ENCODE data around the gene SINHCAF. TPM values are rescaled to one million over a fixed set of nuclear protein-coding genes. Genes with fewer than 3 reads are reported as not detected.

Gene SINHCAF
- total and polyA plus RNA-seq, 9 donors = 20.8 to 48.9 (median 32.5) TPM

GRCh38 chr12:31235868-31236395, 90.0 kb downstream of the SINHCAF start:
- peaks cover 43% of the 10 kb centered on the region for H3K4me1 ChIP-seq (ENCODE audit: control insufficient read depth, insufficient read depth, low read length)
- H3K36me3 ChIP-seq (ENCODE audit: control insufficient read depth, insufficient read depth, low read length) = no peaks in the 10 kb centered on the region
- H3K4me3 ChIP-seq (ENCODE audit: low read length) = no peak overlapping the region
- H3K27me3 ChIP-seq (ENCODE audit: control insufficient read depth, insufficient read depth, low read length) = peaks cover 14% of the 10 kb centered on the region
- no peak for DNase-seq
- WGBS (ENCODE audit: insufficient coverage) = 75% methylated on average over 8 of the region's 9 CpGs
- H3K9me3 ChIP-seq (replicated peaks; ENCODE audit: control insufficient read depth, low read depth, low read length) = no peaks in the 10 kb centered on the region
- H3K27ac ChIP-seq (ENCODE audit: low read length) = no peak overlapping the region

- 25% methylated on average over 10 of the region's 12 CpGs for WGBS (ENCODE audit: insufficient coverage)
- DNase-seq = peak; percentile 89
- Histone ChIP-seq H3K9me3 (replicated peaks; ENCODE audit: control insufficient read depth, low read depth, low read length) (no peaks in the 10 kb centered on the region), H3K27me3 (ENCODE audit: control insufficient read depth, insufficient read depth, low read length) (peaks cover 14% of the 10 kb centered on the region), H3K27ac (ENCODE audit: low read length) (peak overlapping the region; percentile 84), H3K36me3 (ENCODE audit: control insufficient read depth, insufficient read depth, low read length) (no peaks in the 10 kb centered on the region), H3K4me1 (ENCODE audit: control insufficient read depth, insufficient read depth, low read length) (peaks cover 47% of the 10 kb centered on the region), H3K4me3 (ENCODE audit: low read length) (no peak overlapping the region)
Measured at GRCh38 chr12:31234955-31235867, 90.7 kb downstream of the SINHCAF start.

DNA sequence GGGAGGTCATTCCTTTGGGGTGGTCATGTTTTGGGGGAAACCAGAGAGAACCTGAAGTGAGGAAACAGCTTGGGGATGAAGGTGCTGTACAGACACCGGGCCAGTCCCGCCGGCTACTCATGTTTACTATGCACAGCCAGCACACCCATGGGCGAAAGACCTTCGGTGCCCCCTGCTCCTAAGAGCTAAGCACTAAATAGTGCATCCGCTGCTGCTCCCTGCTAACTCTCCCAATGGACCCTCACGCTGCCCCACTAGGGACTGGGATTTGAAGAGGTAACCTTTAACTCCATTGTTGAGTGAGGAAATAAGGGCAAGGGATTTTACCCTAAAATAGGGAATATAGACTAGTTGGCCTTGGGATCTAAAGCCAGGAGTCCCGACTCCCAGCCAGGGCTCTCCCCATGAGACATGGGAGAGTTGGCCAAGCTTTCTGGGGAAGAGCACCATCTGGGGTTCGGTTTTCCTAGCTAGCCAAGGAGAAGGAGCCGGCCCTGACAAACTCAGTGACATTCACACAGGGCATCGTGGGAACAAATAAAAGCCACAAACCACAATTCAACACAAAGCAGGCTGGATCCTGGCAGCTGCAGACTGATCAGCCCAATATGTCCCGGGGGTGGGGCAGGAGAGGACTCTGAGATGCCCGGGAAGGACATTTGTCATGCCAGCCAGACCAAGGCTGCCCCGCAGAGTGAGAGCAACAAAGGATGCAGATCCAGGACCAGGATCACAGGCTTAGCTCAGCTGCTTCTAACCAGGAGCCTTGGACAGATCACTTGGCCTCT, 91.7 kb downstream of the SINHCAF start:
- H3K4me1 ChIP-seq (ENCODE audit: control insufficient read depth, insufficient read depth, low read length) = peaks cover 52% of the 10 kb centered on the region
- H3K36me3 ChIP-seq (ENCODE audit: control insufficient read depth, insufficient read depth, low read length) = no peaks in the 10 kb centered on the region
- peak; percentile 60 for DNase-seq
- H3K4me3 ChIP-seq (ENCODE audit: low read length) = no peak overlapping the region
- H3K27me3 ChIP-seq (ENCODE audit: control insufficient read depth, insufficient read depth, low read length) = peaks cover 14% of the 10 kb centered on the region
- 59% methylated on average over 8 of the region's 14 CpGs for WGBS (ENCODE audit: insufficient coverage)
- H3K9me3 ChIP-seq (replicated peaks; ENCODE audit: control insufficient read depth, low read depth, low read length) = no peaks in the 10 kb centered on the region
- H3K27ac ChIP-seq (ENCODE audit: low read length) = peak overlapping the region; percentile 84

GRCh38 chr12:31233061-31233730, 92.8 kb downstream of the SINHCAF start:
- H3K4me3 ChIP-seq (ENCODE audit: low read length) = no peak overlapping the region
- WGBS (ENCODE audit: insufficient coverage) = 58% methylated on average over 5 of the region's 5 CpGs
- peaks cover 14% of the 10 kb centered on the region for H3K27me3 ChIP-seq (ENCODE audit: control insufficient read depth, insufficient read depth, low read length)
- no peaks in the 10 kb centered on the region for H3K36me3 ChIP-seq (ENCODE audit: control insufficient read depth, insufficient read depth, low read length)
- peaks cover 62% of the 10 kb centered on the region for H3K4me1 ChIP-seq (ENCODE audit: control insufficient read depth, insufficient read depth, low read length)
- no peak for DNase-seq
- H3K9me3 ChIP-seq (replicated peaks; ENCODE audit: control insufficient read depth, low read depth, low read length) = no peaks in the 10 kb centered on the region
- H3K27ac ChIP-seq (ENCODE audit: low read length) = no peak overlapping the region

DNA sequence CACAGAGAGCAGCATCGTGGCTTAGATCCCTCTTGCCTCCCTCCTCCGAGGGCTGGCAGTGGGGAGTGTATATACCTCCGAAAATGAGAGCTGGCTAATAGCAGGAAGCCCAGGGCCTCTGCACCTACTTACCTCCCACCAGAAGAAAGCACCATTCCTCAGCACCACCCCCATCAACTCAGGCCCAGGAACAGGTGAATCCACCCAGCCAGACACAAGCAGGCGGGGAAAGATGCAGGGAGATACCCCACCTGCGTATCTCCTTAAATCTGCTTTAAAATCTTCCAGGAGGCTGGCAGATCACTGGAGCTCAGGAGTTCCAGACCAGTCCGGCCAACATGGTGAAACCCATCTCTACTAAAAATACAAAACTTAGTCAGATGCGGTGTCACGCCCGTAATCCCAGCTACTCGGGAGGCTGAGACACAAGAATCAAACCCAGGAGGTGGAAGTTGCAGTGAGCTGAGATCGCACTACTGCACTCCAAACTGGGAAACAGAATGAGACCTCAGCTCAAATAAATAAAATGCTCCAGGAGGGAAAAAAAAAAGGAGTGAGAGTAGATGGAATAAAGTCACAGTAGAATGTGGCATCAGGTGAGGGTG, 93.5 kb downstream of the SINHCAF start:
- Histone ChIP-seq H3K27ac (ENCODE audit: low read length) (no peak overlapping the region), H3K36me3 (ENCODE audit: control insufficient read depth, insufficient read depth, low read length) (no peaks in the 10 kb centered on the region), H3K4me3 (ENCODE audit: low read length) (no peak overlapping the region), H3K9me3 (replicated peaks; ENCODE audit: control insufficient read depth, low read depth, low read length) (no peaks in the 10 kb centered on the region), H3K27me3 (ENCODE audit: control insufficient read depth, insufficient read depth, low read length) (peaks cover 14% of the 10 kb centered on the region), H3K4me1 (ENCODE audit: control insufficient read depth, insufficient read depth, low read length) (peaks cover 69% of the 10 kb centered on the region)
- WGBS (ENCODE audit: insufficient coverage) = 90% methylated on average over 4 of the region's 11 CpGs
- DNase-seq = no peak

- 77% methylated on average over 13 of the region's 14 CpGs for WGBS (ENCODE audit: insufficient coverage)
- H3K27ac ChIP-seq (ENCODE audit: low read length) = no peak overlapping the region
- DNase-seq = no peak
- no peak overlapping the region for H3K4me3 ChIP-seq (ENCODE audit: low read length)
- no peaks in the 10 kb centered on the region for H3K9me3 ChIP-seq (replicated peaks; ENCODE audit: control insufficient read depth, low read depth, low read length)
- H3K27me3 ChIP-seq (ENCODE audit: control insufficient read depth, insufficient read depth, low read length) = peaks cover 10% of the 10 kb centered on the region
- H3K4me1 ChIP-seq (ENCODE audit: control insufficient read depth, insufficient read depth, low read length) = peaks cover 74% of the 10 kb centered on the region
- no peaks in the 10 kb centered on the region for H3K36me3 ChIP-seq (ENCODE audit: control insufficient read depth, insufficient read depth, low read length)
Measured at GRCh38 chr12:31231611-31232360, 94.2 kb downstream of the SINHCAF start.

All from muscle of leg (tissue), 11 donors.